ENCODE data around the gene DYNC1H1. TPM values are rescaled to one million over a fixed set of nuclear protein-coding genes. Genes with fewer than 3 reads are reported as not detected.
"Not testable (repeated sequence)": the region's sequence is repeated elsewhere in the genome, so short reads cannot be mapped to it uniquely, and the experiment has no call there.

The DYNC1H1 gene
- total RNA-seq, 1 donor from 2014 or later, result 735 TPM

DNA sequence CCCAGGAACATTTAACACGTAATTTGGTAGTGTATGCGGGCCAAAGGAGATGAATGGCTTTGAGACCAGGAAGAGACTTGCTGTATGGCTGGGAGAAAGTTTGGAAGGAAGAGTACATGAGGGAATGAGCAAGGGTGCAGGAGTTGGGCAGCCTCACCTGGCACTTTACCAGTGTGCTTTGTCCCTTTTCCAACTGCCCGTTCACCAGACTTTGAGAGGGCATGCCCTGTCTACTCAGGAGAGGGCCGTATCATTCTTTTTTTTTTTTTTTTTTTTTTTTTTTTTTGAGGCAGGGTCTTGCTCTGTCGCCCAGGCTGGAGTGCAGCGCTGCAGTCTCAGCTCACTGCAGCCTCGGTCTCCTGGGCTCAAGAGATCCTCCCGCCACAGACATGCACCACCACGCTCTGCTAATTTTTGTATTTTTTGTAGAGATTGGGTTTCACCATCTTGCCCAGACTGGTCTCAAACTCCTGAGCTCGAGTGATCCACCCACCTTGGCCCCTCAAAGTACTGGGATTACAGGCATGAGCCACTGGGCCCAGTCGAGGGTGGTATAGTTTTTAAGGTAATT lies 6.5 kb downstream of the DYNC1H1 start:
- Mint-ChIP-seq H3K4me1 (ENCODE audit: low read depth) (peaks cover 75% of the 10 kb centered on the region), H3K9me3 (ENCODE audit: low read depth) (no peaks in the 10 kb centered on the region), H3K27ac (ENCODE audit: unreplicated experiment) (peak overlapping the region; percentile 87), H3K4me3 (ENCODE audit: unreplicated experiment) (no peak overlapping the region), H3K27me3 (ENCODE audit: low read depth) (no peaks in the 10 kb centered on the region), H3K36me3 (ENCODE audit: low read depth) (peaks cover 11% of the 10 kb centered on the region)
- DNase-seq (ENCODE audit: low spot score), result no peak
- TF ChIP-seq, protein P1, sequence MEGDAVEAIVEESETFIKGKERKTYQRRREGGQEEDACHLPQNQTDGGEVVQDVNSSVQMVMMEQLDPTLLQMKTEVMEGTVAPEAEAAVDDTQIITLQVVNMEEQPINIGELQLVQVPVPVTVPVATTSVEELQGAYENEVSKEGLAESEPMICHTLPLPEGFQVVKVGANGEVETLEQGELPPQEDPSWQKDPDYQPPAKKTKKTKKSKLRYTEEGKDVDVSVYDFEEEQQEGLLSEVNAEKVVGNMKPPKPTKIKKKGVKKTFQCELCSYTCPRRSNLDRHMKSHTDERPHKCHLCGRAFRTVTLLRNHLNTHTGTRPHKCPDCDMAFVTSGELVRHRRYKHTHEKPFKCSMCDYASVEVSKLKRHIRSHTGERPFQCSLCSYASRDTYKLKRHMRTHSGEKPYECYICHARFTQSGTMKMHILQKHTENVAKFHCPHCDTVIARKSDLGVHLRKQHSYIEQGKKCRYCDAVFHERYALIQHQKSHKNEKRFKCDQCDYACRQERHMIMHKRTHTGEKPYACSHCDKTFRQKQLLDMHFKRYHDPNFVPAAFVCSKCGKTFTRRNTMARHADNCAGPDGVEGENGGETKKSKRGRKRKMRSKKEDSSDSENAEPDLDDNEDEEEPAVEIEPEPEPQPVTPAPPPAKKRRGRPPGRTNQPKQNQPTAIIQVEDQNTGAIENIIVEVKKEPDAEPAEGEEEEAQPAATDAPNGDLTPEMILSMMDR (IDR thresholded peaks at IDR 0.05), result no peak

DNA sequence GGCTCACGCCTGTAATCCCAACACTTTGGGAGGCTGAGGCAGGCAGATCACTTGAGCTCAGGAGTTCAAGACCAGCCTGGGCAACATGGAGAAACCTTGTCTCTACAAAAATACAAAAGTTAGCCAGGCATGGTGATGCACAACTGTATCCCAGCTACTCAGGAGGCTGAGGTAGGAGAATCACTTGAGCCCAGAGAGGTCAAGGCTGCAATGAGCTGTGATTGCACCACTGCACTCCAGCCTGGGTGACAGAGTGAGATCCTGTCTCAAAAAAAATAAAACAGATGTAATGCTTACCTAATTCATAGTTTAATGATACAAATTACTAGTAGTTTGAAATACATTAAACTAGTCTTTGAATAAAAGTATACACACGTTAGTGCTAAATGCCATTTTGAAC lies 7.1 kb downstream of the DYNC1H1 start:
- Mint-ChIP-seq H3K27ac (ENCODE audit: unreplicated experiment) (peak overlapping the region; percentile 85), H3K36me3 (ENCODE audit: low read depth) (peaks cover 11% of the 10 kb centered on the region), H3K4me1 (ENCODE audit: low read depth) (peaks cover 73% of the 10 kb centered on the region), H3K4me3 (ENCODE audit: unreplicated experiment) (peak overlapping the region; percentile 19)
- H3K9me3 Mint-ChIP-seq (ENCODE audit: low read depth); H3K27me3 Mint-ChIP-seq (ENCODE audit: low read depth); DNase-seq (ENCODE audit: low spot score): not testable (repeated sequence)

DNA sequence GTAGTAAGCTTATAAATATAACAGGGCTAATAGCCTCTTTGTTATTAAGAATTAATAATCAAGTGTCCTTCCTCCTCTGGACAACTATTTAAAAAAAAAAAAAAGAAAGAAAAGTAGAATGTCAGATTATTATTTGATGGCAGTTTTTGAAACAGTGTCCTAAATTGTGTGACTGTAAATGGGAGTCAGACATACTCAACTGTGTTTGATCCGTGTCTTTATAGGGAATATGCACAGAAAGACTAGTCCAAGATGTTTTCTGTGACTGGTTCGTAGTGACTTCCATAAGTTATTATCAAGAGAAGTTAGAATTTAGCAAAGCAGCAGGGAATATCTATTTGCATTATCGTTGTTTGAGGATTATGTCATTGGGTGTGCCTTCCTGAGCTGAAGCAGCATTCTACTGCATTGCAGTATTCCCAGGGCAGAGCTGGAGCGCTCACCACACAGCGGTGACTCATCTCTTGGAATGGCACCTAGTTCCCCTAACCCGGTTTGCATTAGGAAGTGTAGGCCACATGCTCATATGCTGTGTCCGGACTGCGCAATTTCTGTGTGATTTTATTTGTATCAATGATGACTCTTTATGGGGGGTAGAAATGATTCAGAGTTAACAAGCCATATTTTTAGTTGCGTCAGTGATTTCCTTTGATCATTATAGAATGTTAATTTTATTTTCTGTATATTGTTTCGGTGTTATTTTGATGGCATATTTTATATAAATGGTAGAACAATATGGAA lies 7.9 kb downstream of the DYNC1H1 start:
- no peaks in the 10 kb centered on the region for H3K27me3 Mint-ChIP-seq (ENCODE audit: low read depth)
- H3K4me1 Mint-ChIP-seq (ENCODE audit: low read depth), result peaks cover 67% of the 10 kb centered on the region
- DNase-seq (ENCODE audit: low spot score), result no peak
- H3K4me3 Mint-ChIP-seq (ENCODE audit: unreplicated experiment), result peak overlapping the region; percentile 19
- H3K36me3 Mint-ChIP-seq (ENCODE audit: low read depth), result peaks cover 16% of the 10 kb centered on the region
- H3K9me3 Mint-ChIP-seq (ENCODE audit: low read depth), result no peaks in the 10 kb centered on the region
- peak overlapping the region; percentile 85 for H3K27ac Mint-ChIP-seq (ENCODE audit: unreplicated experiment)
- TF ChIP-seq, protein P1 (IDR thresholded peaks at IDR 0.05), result no peak

DNA sequence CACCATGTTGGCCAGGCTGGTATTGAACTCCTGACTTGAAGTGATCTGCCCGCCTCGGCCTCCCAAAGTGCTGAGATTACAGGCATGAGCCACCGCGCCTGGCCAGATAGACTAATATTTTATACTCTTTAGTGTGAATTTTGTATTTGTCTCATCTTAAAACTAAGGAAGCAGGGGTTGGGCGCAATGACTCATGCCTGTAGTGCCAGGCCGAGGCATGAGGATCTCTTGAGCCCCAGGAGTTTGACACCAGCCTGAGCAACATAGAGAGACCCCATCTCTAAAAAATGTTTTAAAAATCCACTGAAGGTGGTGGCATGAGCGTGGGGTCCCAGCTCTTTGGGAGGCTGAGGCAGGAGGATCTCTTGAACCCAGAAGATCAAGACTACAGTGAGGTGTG lies 9.0 kb downstream of the DYNC1H1 start:
- Mint-ChIP-seq H3K27ac (ENCODE audit: unreplicated experiment) (peak overlapping the region; percentile 85), H3K27me3 (ENCODE audit: low read depth) (no peaks in the 10 kb centered on the region), H3K9me3 (ENCODE audit: low read depth) (no peaks in the 10 kb centered on the region), H3K4me3 (ENCODE audit: unreplicated experiment) (no peak overlapping the region), H3K36me3 (ENCODE audit: low read depth) (peaks cover 17% of the 10 kb centered on the region), H3K4me1 (ENCODE audit: low read depth) (peaks cover 57% of the 10 kb centered on the region)
- DNase-seq (ENCODE audit: low spot score), result no peak
- TF ChIP-seq, protein P1 (IDR thresholded peaks at IDR 0.05), result no peak

DNA sequence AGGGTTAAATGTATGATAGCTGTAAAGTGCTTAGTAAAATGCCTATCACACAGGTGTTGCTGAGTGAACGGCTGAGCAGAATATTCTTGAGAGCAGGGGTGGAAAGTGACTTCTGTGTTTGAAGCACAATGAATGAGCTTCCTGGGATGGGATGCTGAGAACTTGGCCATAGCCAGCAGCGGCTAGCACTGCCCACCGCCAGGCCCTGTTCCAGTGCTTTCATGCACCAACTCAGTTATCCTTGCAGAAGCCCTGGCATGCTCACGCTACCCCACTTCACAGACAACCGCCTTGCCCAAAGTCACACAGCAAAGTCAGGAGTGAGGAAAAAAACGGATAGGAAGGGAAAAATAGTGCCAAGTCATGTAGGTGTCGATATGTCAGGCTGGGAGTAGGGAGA lies 10.9 kb downstream of the DYNC1H1 start:
- DNase-seq (ENCODE audit: low spot score), result no peak
- H3K27me3 Mint-ChIP-seq (ENCODE audit: low read depth), result no peaks in the 10 kb centered on the region
- H3K27ac Mint-ChIP-seq (ENCODE audit: unreplicated experiment), result peak overlapping the region; percentile 80
- no peaks in the 10 kb centered on the region for H3K9me3 Mint-ChIP-seq (ENCODE audit: low read depth)
- H3K4me1 Mint-ChIP-seq (ENCODE audit: low read depth), result peaks cover 59% of the 10 kb centered on the region
- H3K4me3 Mint-ChIP-seq (ENCODE audit: unreplicated experiment), result no peak overlapping the region
- TF ChIP-seq, protein P1 (IDR thresholded peaks at IDR 0.05), result no peak
- H3K36me3 Mint-ChIP-seq (ENCODE audit: low read depth), result peaks cover 23% of the 10 kb centered on the region
